Vagina (tissue), 2 donors: ENCODE measurements around the gene C5orf22.

Experiments
- CTCF ChIP-seq, 3 experiments: fragments of 450-650 bp in 2 of 3; fragments of 200-600 bp in 1 of 3; sonication (generic) in 1 of 3; IDR thresholded peaks; one replicate each; pipeline ENCODE4 v1.5.1; 2017 to 2019; ENCODE audit warnings: antibody characterized with exemption in 3 of 3, mild to moderate bottlenecking in 2 of 3, moderate library complexity in 2 of 3
- POLR2A ChIP-seq, 2 donors: fragments of 450-650 bp; IDR thresholded peaks; one replicate each; pipeline ENCODE4 v1.6.1; 2017; ENCODE audit warnings: antibody characterized with exemption in 2 of 2, mild to moderate bottlenecking in 2 of 2, moderate library complexity in 2 of 2
- POLR2AphosphoS5 ChIP-seq, 2 donors: sonication (generic); formaldehyde crosslinking; IDR thresholded peaks; one replicate each; pipeline ENCODE4 v1.9.0; 2017; ENCODE audit warnings: antibody characterized with exemption in 2 of 2, mild to moderate bottlenecking in 2 of 2, low read depth in 1 of 2; ENCODE audit not compliant: insufficient read depth in 1 of 2

- TF ChIP-seq CTCF (IDR thresholded peaks at IDR 0.05) = no peak
- TF ChIP-seq POLR2A (IDR thresholded peaks at IDR 0.05) = no peak
- no peak for TF ChIP-seq POLR2AphosphoS5 (IDR thresholded peaks at IDR 0.05; ENCODE audit: insufficient read depth in 1 of 2, low read depth in 1 of 2)
Observed at GRCh38 chr5:31568302-31568835, 36.3 kb downstream of the C5orf22 start.
